ENCODE results near the gene NFE2L1.

DNA sequence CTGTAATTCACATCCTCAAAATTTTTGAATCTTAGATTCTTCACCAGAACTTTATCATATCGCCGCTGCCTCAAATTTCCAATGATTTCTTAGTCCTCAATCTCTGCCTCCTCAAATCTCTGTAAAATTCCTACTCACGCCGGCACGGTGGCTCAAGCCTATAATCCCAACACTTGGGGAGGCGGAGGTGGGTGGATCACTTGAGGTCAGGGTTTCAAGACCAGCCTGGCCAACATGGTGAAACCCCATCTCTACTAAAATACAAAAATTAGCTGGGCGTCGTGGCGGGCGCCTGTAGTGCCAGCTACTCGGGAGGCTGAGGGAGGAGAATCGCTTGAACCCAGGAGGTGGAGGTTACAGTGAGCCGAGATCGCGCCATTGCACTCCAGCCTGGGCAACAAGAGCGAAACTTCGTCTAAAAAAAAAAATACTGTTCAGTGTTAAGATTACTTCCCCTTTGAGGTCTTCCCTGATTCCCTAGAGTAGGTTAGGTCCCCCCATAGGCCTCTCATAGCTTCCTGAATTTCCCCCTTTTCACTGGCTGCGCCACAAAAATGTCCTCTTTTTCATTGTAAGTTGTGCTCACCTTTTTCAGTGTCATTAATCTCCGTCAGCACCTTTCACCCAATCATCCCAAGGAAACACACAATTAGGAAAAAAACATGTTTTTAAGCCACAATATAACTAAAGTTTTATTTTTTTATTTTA, 54.0 kb downstream of the NFE2L1 start:
- TF ChIP-seq, protein P1, sequence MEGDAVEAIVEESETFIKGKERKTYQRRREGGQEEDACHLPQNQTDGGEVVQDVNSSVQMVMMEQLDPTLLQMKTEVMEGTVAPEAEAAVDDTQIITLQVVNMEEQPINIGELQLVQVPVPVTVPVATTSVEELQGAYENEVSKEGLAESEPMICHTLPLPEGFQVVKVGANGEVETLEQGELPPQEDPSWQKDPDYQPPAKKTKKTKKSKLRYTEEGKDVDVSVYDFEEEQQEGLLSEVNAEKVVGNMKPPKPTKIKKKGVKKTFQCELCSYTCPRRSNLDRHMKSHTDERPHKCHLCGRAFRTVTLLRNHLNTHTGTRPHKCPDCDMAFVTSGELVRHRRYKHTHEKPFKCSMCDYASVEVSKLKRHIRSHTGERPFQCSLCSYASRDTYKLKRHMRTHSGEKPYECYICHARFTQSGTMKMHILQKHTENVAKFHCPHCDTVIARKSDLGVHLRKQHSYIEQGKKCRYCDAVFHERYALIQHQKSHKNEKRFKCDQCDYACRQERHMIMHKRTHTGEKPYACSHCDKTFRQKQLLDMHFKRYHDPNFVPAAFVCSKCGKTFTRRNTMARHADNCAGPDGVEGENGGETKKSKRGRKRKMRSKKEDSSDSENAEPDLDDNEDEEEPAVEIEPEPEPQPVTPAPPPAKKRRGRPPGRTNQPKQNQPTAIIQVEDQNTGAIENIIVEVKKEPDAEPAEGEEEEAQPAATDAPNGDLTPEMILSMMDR (IDR thresholded peaks at IDR 0.05 in 4 of 5, conservative IDR thresholded peaks at IDR 0.05 in 1 of 5) = no peak
- TF ChIP-seq POLR2A (IDR thresholded peaks at IDR 0.05) = no peak
